Measurements from ENCODE around the gene IL17RE.
A peak's percentile ranks its signal among the peaks of the same experiment; 100 is the strongest.
"Not testable (repeated sequence)": the region's sequence is repeated elsewhere in the genome, so short reads cannot be mapped to it uniquely, and the experiment has no call there.

The IL17RE gene

GRCh38 chr3:9881441-9881840, 21.2 kb upstream of the IL17RE start:
- no peak for DNase-seq

- DNase-seq: no peak
These were observed 18.7 kb upstream of the IL17RE start for GRCh38 chr3:9883706-9884554.

DNA sequence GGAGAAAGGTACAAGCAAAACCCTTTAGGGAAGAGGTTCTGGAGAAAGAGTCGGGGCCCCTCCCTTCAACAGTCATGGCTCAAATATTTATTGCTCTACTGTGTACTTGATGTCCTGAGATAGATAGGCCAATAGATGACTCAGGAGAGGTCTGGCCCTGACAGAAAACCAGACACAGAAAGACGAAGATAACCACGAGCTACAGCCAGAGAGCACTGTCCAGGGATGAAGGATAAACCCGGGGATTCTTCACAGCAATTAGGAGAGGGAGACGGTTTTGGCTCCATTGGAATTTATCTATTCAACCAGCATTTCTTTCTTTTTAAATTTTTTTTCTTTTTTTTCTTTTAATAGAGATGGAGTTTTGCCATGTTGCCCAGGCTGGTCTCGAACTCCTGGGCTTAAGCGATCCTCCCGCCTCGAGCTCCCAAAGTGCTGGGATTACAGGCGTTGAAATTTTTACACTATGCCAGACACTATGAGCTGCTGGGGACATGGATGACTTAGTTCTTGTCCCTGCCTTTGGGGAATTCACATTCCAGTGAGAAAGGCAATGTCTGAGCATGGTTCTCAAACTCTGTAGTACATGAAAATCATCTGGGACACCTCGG, 18.0 kb upstream of the IL17RE start:
- no peak for DNase-seq

DNA sequence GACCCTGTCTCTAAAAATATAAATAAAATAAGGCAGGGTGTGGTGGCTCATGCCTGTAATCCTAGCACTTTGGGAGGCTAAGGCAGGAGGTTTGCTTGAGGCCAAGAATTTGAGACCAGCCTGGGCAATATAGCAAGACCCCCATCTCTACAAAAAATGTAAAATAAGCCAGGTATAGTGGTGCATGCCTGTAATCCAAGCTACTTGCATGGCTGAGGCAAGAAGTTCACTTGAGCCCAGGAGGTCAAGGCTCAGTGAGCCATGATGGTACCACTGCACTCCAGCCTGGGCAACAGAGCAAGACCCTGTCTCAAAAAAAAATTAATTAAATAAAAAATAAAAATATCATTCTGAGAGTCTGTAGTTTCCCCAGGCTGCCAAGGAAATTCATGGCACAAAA, 16.3 kb upstream of the IL17RE start:
- DNase-seq: no peak

GRCh38 chr3:9887480-9887879, 15.2 kb upstream of the IL17RE start:
- DNase-seq: no peak

DNA sequence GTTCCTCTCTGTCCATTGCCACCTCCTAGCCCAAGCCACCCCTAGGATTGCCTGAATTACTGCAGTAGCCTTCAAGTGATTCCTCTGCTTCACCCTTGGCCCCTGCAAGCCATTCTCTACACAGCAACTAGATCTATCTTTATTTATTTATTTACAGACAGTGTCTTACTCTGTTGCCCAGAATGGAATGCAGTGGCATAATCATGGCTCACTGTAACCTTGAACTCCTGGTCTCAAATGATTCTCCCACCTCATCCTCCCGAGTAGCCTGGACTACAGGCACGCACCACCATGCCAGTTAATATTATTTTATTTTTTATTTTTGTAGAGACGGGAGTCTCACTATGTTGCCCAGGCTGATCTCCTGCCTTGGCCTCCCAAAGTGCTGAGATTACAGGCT, 14.1 kb upstream of the IL17RE start:
- DNase-seq: no peak

DNA sequence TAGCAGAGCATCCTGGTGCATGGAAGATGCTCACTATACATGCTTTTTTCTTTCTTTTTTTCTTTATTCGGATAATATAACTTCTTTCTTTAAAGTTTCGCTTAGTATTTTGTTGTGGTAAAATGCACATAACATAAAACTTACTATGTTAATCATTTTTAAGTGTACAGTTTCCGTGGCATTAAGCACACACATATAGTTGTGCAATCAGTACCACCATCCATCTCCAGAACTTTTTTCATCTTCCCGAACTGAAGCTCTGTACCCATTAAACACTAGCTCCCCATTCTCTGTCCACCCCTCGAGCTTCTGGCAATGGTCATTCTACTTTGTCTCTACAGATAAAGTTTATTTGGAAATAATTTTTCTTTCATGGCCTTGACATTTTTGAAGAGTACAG, 13.2 kb upstream of the IL17RE start:
- no peak for DNase-seq

- peak; percentile 91 to 94 for DNase-seq
These were observed 12.2 kb upstream of the IL17RE start, which contains the start of gene JAGN1 for GRCh38 chr3:9890249-9891071. TSS of gene JAGN1 (plus strand) at chr3:9890610. CDS start at chr3:9890723, 113 bp downstream.

- no peak for DNase-seq
These were observed 11.5 kb upstream of the IL17RE start for GRCh38 chr3:9891072-9891622.

GRCh38 chr3:9893739-9894138, 8.9 kb upstream of the IL17RE start:
- DNase-seq: no peak

DNA sequence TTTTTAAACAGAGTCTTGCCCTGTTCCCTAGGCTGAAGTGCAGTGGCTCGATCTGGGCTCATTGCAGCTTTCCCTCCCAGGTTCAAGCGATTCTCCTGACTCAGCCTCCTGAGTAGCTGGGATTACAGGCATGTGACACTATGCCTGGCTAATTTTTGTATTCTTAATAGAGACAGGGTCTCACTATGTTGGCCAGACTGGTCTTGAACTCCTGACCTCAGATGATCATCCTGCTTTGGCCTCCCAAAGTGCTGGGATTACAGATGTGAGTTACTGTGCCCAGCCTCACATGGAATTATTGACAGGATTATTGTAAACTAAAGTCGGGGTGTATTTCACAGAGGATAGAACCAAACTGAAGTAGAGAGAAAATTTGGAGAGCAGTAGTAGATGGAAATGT, 6.9 kb upstream of the IL17RE start:
- not testable (repeated sequence) for DNase-seq

DNA sequence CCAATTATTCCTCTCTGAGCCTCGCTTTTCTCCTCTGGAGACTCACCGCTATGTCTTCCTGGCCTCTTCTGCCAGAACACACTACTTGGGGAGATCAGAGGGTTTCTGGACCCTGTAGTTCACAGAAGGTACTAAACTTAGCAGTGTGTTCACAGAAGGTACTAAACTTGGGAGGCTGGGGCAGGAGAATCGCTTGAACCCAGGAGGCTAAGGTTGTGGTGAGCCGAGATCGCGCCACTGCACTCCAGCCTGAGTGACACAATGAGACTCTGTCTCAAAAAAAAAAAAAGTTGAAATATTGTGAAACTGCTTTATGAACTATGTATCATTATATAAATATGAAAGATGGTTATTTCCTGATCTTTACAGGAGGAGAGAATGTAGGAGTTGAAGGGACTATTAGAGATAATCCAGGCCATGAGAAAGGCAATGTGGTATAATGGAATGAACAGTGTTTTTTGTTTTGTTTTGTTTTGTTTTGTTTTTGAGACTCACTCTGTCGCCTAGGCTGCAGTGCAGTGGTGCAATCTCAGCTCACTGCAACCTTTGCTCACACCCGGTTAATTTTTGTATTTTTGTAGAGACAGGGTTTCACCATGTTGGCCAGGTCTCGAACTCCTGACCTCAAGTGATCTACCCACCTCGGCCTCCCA, 5.8 kb upstream of the IL17RE start:
- not testable (repeated sequence) for DNase-seq

DNA sequence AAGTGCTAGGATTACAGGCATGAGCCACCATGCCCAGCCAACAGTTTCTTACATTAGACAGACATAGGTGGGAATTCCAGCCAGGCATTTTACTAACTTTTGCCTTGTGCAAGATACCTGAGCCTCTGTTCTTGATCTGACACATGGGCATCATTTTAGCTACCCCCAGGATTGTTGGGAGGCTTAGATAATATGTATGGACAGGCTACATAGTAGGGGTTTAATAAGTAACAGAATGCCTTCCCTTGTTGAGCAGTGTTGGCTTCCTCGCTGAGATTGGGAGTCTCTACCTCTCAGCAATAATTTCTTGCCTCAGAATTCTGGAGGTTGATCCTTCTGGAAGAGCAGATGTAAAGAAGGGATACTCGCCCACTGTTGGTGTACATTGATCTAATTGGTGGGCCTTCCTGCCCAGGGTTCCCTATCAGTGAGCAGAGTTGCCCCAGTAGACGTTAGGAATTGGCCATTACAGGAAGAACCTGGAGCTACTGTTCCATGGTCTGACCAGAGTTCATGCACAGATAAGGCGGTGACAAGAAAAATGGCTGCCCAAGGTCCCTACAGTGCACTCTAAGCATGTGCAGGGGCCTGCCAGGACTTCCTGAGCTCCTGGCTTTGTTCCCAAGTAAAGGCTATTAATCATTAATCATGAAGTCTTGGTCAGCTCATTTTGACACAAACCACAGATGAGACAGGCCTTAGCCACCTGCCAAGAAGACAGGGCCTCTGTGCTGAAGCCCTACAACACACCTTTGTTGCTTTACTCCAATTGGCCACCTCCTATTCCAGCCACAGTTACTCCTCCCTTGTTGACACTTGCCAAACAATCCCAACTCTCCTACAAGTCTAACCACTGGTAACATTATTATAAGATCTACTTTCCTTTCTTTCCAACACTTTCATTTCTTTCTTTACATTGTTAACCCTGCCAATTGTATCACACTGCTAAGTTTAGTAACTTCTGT, 5.0 kb upstream of the IL17RE start:
- no peak for DNase-seq

- DNase-seq: no peak
These were observed 4.0 kb upstream of the IL17RE start for GRCh38 chr3:9898467-9899241.

DNA sequence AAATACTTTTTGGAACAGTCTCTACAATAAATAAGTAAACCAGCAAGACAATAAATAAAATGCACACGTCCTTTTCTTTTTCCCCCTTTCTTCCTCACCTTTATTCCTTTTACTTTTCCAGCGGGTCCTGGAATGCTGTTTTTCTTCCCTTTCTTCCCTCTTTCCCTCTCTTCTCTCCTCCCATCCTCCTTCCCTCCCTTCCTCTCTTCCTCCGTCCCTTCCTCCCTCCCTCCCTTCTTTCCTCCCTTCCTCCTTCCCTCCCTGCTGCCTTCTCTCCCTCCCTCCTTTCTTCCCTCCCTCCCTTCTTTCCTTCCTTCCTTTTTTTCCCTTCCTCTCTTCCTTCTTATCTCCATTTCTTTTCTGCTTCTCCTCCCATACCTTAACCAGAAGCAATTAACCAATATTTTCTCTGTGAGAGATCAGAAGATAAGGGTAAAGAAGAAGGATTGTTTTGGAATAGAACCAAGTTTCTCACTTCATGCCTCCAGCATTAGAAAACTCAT, 3.3 kb upstream of the IL17RE start:
- no peak for DNase-seq

GRCh38 chr3:9900965-9901415, 1.7 kb upstream of the IL17RE start:
- DNase-seq: not testable (repeated sequence)

- DNase-seq: peak in 1 of 2 donors; percentile 38
These were observed 681 bp upstream of the IL17RE start for GRCh38 chr3:9901967-9902366.

- no peak for DNase-seq
These were observed 583 bp downstream of the IL17RE start for GRCh38 chr3:9903238-9903624.

DNA sequence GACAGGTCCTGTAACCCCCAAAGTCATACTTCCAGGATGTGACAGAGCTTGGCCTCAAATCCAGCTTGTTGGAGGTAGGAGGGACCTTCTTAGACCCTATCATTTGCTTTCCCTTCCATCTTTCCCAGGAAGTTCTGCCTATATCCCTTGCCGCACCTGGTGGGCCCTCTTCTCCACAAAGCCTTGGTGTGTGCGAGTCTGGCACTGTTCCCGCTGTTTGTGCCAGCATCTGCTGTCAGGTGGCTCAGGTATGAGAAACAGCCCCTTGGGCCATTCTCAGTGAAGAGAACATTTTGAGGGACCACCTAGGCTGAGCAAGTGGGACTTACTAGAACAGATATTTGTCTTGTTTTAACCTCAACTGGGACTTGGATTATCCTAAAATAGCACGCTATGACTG, 1.3 kb downstream of the IL17RE start:
- no peak for DNase-seq

DNA sequence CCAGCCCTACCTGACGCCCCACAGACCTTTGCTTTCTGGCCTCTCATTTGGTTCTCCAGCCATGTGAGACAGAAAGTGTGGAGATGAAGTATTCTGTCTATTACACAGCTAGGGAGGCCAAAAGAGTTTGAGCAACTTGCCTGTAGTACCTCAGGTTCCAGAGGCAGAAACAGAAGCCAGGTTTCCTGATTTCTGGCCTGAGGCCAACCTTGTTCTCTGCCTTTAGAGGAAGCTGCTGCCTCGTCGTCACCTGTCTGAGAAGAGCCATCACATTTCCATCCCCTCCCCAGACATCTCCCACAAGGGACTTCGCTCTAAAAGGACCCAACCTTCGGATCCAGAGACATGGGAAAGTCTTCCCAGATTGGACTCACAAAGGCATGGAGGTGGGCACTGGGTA, 3.8 kb downstream of the IL17RE start:
- DNase-seq: no peak

All from CD4-positive, alpha-beta T cell treated with Interleukin-4 for 1 hour (primary cell).